Left hindlimb (tissue), 1 donor: ENCODE results near the gene NUP62.

Source experiments
- DNase-seq: peaks from one replicate; pipeline ENCODE4 v3.0.0-alpha.2; 2018

The NUP62 gene

DNA sequence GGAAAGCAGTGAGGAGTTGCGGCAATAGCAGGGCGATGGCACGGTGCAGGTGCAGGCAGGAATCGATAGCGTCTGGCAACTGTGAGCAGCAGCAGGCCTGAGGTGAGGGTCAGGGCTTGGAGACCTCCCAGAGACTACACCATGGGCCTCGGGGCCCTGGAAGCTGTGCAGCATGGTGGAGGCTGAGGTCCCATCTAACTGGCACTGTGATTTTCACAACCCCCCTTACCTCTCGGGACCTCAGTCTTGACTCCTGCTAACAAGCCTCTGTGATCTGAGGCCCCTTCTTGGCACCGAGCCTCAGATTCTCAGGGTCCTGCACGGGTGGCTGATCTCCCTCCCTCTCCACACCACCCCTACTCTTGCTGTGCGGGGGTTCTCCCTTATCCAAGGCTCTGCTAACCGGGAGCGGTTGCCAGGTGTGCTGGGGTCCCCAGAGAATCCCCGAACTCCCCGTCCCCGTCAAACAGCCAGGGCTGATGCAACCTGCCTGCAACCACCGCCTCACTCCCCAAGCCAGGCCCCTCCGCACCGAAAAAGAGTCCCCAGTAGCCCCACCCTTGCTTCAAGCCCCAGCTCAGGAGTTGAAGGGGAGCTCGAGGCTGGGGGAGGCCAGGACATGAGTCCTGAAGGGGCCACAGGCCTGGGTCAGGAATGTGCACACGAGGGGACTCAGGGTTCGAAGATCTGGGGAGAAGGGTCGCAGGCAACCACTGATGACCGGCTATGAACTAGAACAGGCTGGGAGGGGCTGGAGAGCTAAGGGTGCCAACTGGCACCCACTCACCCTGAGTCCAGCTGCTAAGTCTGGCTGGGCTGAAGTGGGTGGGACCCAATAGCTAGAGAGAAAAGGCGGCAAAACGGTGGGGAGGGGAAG is 5.1 kb downstream of the NUP62 start:
- no peak for DNase-seq

DNA sequence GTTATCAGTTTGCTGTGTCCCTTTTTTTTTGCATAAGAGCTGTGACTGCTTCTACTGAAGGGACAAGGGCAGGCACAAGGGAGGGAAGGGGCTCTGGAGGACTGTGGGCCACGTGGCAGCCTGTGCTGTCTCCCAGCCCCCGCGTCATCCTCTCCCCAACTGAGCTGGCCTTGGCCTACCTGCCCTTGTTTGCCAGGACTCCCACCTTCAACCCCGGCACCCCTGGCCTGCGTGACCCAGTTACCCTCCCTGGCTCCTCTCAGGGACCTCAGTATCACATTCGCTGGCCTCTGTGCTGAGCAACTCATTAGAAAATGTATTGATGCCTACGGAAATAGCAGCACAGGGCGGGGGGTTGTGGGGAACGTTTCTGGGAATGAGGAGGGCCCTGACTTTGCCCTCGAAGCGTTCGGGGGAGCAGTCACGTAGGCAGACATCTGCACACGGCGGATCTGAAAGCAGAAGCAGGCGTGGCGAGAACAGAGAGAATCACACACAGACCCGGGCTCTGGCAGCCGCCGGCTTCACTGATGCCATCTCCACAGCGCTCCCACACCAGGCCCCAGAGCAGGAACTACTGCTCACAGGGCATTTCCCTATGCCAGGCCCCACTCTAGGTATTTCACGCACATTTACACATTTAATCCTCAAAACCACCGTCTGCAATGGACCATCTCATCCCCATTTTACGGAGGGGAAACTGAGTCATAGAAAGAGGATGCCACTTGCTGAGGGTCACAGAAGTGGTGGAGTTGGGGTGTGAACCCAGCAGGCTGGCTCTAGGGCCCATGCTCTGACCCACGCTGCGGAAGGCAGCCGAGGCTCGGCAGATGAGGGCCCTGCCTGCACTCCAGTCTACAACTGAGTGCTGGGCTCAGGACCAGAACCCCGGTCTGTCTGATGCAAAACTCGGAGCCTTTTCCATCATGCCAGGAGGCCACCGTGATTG is 6.0 kb downstream of the NUP62 start:
- DNase-seq = no peak

DNA sequence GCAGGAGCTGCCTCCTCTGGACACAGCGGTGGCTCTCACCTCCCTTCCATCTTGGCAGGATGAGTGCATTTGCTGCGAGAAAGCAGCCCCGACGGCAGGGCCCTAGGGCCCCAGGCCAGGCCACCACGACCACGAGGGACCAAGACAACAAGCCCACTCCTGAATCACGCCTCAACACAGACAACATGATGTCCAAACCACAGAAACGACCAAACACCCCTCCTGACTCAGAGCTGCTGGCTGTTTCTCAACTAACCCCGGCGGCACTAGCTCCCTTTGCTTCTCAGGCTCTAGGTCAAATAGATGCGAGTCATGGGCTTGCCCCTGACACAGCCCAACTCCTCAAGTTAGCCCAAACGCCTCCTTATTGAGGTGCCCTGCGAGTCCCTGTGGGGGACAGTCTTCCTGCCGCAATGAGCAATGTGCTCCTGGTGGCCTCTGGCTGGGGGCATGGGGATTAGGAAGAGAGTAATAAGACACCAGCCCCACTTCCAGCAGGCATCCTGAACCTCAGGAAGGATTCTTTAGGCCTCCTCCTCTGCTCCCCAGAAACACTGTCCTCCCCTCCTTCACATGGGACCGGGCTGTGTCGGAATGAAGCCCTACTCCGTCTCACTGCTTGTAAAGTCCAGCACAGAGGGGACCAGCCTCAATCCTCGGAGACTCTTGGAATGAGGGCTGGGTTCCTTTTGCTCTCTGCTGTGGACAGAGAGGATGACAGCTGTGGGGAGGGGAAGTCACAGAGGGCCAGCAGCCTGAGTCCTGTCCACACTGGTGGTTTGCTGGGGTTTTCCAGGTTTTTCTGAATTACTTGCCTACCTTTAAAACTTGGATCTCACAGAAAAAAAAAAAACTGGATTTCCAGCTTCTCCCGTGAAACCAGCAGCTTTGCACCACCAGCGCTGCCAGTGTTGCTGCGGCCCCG is 7.2 kb downstream of the NUP62 start:
- DNase-seq = no peak

DNA sequence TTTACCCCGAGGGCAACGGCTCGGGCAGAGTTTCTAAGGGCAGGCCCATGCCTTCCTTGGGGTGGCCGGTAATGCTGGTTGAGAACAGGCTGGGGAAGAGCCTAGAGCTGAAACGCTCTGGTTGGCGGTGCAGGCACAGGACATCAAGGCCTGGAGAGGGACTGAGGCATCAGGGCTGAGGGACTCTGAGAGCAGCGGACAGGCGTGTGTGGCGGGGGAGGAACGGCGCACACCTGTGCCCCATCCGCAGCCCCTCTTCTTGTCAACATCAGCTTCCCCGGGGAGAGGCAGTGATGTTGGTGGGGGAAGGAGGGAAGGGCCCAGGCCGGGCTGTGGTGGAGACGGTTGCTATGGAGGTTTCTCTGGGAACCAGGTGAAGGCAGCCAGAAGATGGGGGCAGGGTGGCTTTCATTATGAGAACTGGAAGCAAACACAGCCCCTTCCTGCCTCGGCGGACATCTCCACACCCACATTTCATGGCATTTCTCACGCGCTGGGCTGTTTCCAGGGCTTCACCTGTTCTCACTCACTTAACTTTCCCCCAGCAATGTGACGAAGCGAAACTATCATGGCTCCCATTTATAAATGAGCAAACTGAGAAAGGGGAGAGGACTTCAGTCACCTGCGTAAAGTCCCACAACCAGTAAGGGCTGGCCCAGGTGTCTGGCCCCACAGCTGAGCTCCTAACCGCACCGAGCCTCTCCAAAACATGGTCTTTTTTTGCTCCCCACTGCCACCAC is 8.5 kb downstream of the NUP62 start:
- DNase-seq = no peak

GRCh38 chr19:49918089-49918488 is 11.2 kb downstream of the NUP62 start:
- DNase-seq = no peak

DNA sequence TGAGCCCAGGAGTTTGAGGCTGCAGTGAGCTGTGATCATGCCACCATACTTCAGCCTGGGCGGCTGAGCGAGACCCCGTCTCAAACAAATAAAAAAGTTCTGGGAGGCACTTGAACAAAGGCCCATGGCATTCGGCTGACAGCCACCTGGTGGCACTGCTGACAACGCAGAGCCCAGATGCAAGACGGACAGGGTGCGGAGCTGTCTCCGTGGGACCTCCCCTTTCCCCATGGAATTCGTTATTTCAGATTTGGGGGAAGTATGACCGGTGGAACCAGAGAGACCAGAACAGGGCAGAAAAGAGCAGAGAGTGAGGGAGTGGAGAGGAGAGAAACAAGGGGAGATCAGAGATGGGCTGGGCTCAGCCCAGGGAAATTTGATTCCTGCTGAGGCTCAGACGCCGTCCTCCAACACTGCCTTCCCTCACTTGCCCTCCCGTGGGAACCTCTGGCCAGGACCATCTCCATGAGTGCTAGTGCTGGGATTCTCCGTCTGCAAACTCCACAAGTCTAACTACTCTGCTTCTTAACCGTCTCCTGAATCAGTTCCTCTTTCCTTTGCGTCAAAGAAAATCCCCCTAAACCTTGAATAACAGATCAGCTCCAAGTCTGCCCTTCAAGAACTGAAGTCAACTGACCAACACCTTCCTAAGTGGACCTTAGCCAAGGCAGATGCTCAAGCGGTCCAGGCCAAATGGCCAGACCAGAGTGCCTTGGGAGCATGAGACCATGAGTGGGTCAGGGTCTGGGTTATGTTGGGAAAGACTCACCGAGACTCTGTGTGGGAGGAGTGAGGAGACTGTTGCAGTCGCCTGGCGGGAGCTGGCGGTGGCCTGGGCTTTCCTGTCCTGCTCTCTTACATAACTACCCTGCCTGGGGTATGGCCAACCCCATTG is 12.2 kb downstream of the NUP62 start:
- DNase-seq = peak; percentile 29

GRCh38 chr19:49915271-49915670 is 14.0 kb downstream of the NUP62 start:
- no peak for DNase-seq

- no peak for DNase-seq
Observed at GRCh38 chr19:49913720-49914119, 15.6 kb downstream of the NUP62 start.

DNA sequence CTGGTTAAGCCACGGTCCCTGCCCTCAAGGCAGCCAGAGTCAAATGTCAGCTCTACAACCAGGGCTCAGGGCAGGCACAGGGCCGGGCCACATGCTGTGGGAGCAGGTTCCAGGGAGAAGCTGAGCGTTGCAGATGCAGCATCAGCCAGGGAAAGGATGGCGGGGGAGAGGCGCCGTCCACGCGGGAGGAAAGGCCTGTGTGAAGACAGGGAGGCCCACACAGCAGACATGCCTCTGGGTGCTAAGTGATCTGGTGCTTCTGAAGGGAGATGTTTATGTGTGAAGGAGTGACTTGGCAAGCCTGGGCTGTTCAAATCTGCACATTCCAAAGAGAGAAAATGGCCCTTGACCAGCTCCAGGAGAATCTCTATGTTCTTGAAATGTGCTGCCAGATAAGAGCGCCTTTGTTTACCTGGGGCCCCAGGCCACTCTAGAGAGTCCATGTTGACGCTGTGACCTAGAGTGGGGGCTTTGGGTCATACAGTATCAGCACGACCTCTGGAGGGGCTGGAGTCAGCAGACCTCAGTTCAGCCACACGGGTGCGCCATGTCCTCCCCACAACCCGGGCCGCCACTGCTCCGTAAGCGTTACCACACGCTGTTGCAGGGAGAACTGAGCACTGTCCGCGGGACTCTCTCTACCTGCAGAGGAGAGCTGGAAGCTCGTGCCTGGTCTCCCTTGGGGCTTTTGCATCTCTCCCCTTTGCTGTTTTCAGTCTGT is 16.2 kb downstream of the NUP62 start:
- no peak for DNase-seq

DNA sequence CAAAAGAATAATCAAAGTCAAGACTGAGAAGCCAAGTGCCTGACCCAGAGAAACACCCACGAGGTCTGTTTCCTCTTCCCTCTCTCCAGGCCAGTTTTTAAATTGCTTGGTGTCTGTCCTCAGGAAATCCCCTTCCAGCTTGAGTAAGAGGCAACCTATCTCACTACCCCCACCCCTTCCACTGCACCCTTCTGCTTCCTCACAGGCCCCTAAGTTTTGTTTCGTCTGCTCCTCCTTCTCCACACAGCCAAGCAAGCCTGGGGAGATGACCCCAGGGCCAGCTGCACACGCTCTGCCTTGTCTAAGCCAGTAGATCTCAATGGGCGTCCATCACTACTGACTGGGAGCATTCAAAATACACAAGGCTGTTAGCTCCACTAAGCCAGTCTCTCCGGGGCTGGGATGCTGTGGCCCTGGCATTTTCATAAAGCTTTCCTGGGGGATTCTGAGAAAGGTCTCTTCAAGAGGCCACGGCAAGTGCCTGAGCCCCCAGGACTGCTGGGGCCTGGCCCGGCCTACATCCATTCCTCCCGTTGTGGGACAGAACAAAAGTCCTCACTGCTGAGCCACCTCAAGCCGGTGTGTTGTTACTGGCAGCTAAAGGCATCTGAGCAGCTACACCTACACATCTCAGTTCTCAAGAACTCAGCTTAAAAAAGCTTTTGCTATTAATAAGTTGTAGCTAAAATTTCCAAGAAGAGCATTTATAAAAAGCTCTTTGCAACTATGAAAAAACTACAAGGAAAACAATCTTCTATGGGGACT is 17.7 kb downstream of the NUP62 start:
- DNase-seq = no peak

DNA sequence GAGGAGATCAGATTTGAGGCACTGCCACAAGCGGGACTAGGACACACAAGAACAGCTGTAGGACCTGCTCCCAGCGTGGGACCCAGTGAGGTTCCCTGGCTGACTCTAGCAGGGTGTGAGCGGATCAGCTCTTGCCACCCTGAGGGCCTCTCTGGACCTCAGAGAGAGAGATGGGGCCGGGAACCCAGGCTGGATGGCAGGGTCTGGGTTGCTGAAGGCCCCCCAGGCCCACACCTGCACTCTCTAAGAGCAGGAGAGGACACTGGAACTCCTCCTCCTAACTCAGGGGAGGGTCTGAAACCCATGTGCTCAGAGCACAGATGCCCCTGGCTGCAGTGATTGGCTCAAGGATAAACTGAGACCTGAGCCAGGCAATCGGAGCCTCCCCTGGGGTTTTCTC is 19.1 kb downstream of the NUP62 start:
- DNase-seq = no peak

- DNase-seq = no peak
Observed at GRCh38 chr19:49908480-49909420, 20.6 kb downstream of the NUP62 start.

DNA sequence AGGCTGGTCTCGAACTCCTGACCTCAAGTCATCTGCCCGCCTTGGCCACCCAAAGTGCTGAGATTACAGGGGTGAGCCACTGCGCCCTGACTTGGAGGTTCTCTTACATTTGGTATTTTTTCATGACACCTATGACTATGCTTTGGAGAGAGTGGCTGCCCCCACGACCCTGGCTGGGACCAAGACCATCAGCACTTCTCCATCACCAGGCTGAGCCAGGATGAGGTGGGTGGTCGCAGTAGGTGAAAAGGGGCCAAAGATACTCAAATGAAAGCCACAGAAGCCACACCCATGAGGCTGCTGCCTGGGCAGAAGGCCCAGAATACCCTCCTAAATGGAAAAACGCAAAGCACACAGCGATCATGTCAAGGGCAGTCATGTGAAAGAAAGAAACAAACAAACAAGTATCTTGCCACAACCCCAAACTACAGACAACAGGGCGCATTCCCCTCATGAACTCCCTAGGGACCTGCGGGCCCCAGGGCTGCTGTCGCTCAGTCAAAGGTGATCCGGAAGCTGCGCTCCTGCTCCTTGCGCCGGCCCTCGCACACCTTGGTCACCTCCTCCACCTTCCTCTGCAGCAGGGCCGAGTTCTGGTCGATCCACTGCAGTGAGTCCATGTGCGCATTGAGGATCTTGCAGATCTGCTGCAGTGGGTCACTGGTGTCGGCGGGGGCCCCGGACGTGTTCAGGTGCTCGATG is 21.4 kb downstream of the NUP62 start:
- no peak for DNase-seq

DNA sequence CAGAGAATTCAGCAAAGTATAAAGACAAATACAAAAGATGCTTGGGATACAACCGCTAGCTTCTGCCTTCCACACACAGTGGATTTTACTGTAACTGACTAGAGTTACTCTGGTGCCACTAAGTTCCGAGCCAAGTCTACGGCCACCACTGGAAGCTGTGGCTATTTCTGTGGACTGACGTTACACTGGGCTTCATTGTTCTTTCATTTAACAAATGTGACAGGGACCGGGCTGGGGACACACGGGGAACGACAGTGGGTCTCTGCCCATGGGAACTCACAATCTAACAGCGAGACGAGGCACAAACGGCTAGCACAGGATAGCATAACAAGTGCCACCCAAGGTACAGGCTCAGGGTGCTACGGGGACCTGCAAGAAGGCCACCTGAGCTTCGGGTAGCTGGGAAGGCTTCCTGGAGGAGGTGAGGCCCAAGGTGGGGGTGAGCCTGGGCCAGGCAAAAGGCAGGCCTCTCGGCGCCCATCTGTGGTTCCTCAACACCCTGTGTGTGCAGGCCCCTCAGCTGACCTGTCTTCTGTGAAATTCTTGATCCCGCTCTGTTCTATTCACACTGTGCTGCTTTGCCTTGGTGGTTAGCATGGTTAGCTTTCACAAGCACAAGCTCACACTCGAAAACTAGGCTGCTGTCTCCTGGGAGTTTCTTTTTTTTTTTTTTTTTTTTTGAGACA is 22.3 kb downstream of the NUP62 start:
- DNase-seq = no peak

GRCh38 chr19:49904136-49904535 is 25.2 kb downstream of the NUP62 start:
- DNase-seq = no peak

- DNase-seq = no peak
Observed at GRCh38 chr19:49896863-49897621, 32.3 kb downstream of the NUP62 start, which contains the start of gene IL4I1. IL4I1 (minus strand) TSS chr19:49896887; CDS start chr19:49896160, 727 bp downstream.
